ENCODE data around the gene PLCH2.
"Not testable (repeated sequence)": the region's sequence is repeated elsewhere in the genome, so short reads cannot be mapped to it uniquely, and the experiment has no call there.

DNA sequence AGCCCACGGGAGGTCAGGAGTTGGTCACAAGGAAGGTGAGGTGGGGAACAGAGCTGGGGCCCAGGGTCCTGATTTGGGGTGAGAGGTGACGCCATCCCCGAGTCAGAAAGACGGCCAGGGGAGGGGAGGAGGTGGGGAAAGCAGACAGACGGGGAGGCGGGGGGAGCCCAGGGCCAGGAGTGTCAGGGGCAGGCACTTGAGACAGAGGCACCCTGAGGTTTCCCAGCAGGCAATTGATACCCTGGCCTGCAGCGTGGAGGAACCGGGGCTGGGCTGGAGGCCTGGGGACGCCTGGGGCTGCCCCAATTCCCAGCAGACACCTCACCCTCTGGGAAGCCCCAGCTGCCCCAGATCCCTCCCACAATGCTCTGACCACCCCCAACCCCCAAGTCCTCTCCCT lies 77.0 kb downstream of the PLCH2 start:
- not testable (repeated sequence) for TF ChIP-seq MXI1 (IDR thresholded peaks at IDR 0.05; ENCODE audit: low read depth, low read length); CTCF (IDR thresholded peaks at IDR 0.05); ELF1 (IDR thresholded peaks at IDR 0.05); USF2 (IDR thresholded peaks at IDR 0.05; ENCODE audit: borderline replicate concordance, low read depth, low read length); TCF12 (IDR thresholded peaks at IDR 0.05); NFIC (IDR thresholded peaks at IDR 0.05; ENCODE audit: borderline replicate concordance)
